ELR (cell line): ENCODE results near the gene LDB3.

Experiments used
- DNase-seq: peaks from one replicate; pipeline ENCODE4 v3.0.0-alpha.2; 2015; ENCODE audit warnings: low read depth

LDB3 gene

GRCh38 chr10:86768412-86769062 lies 100.2 kb downstream of the LDB3 start:
- DNase-seq, result no peak

- no peak for DNase-seq
Observed at GRCh38 chr10:86769991-86770390, 101.7 kb downstream of the LDB3 start.

- DNase-seq, result no peak
Observed at GRCh38 chr10:86770412-86770960, 102.2 kb downstream of the LDB3 start.

- no peak for DNase-seq
Observed at GRCh38 chr10:86773498-86773897, 105.2 kb downstream of the LDB3 start.

GRCh38 chr10:86775056-86775869 lies 107.0 kb downstream of the LDB3 start:
- peak; percentile 50 for DNase-seq

GRCh38 chr10:86775870-86776180 lies 107.5 kb downstream of the LDB3 start:
- no peak for DNase-seq

- peak; percentile 41 for DNase-seq
Observed at GRCh38 chr10:86779220-86780017, 111.1 kb downstream of the LDB3 start.

- DNase-seq, result no peak
Observed at GRCh38 chr10:86782701-86783418, 114.5 kb downstream of the LDB3 start.

GRCh38 chr10:86785037-86785436 lies 116.7 kb downstream of the LDB3 start:
- DNase-seq, result no peak
